Thoracic aorta (tissue), 2 donors: Measurements from ENCODE around the gene TEDC1. TPM values are rescaled to one million over a fixed set of nuclear protein-coding genes. Genes with fewer than 3 reads are reported as not detected.

Experiments used
- ATAC-seq: fragments of 150-250 bp; one replicate; pipeline ENCODE4 v1.8.0; 2017; ENCODE audit warnings: low read depth; ENCODE audit not compliant: insufficient number of reproducible peaks, low FRiP score
- DNase-seq: peaks from one replicate; pipeline ENCODE4 v3.0.0-alpha.2; 2020; ENCODE audit warnings: low spot score
- H3K27ac ChIP-seq, 2 donors: fragments of 200-600 bp; sonication (generic); 1 replicate in 1 of 2; 2 replicates in 1 of 2; pipeline ENCODE4 v1.5.1; 2016; ENCODE audit warnings: mild to moderate bottlenecking in 2 of 2, moderate library complexity in 2 of 2
- H3K27me3 ChIP-seq: fragments of 200-600 bp; sonication (generic); replicated peaks from 2 replicates; pipeline ENCODE4 v1.6.0; 2016; ENCODE audit warnings: mild to moderate bottlenecking; ENCODE audit not compliant: insufficient read depth
- H3K36me3 ChIP-seq: fragments of 200-600 bp; sonication (generic); one replicate; pipeline ENCODE4 v1.5.1; 2016
- H3K4me1 ChIP-seq, 2 donors: fragments of 200-600 bp; sonication (generic); 1 replicate in 1 of 2; 2 replicates in 1 of 2; pipeline versions ENCODE4 v1.5.1 to v1.6.0; 2016; ENCODE audit warnings: low read depth in 2 of 2, mild to moderate bottlenecking in 1 of 2; ENCODE audit not compliant: control insufficient read depth in 1 of 2
- H3K4me3 ChIP-seq: fragments of 200-600 bp; sonication (generic); 2 replicates; pipeline ENCODE4 v1.5.1; 2016; ENCODE audit warnings: mild to moderate bottlenecking
- H3K9me3 ChIP-seq: fragments of 200-600 bp; sonication (generic); 2 replicates; pipeline ENCODE4 v1.5.1; 2016
- total RNA-seq, 2 donors: library from RNA; depleted of rRNA; stranded (reverse); fragments of >200 nt; gene quantifications; one replicate each; pipeline versions ENCODE4 v1.1.0 to v1.2.3, GENCODE V29; 2016
- TF ChIP-seq, protein P1 (sequence below): fragments of 200-600 bp; sonication (generic); IDR thresholded peaks from one replicate; pipeline ENCODE4 v1.5.1; 2019; ENCODE audit warnings: antibody characterized with exemption

The TEDC1 gene
- total RNA-seq, 2 donors from 2014 or later, result 7.8 to 42.1 TPM

GRCh38 chr14:105519946-105520698 is 29.1 kb downstream of the TEDC1 start:
- Histone ChIP-seq H3K36me3 (no peaks in the 10 kb centered on the region), H3K4me1 (no peaks in the 10 kb centered on the region), H3K27me3 (no peaks in the 10 kb centered on the region), H3K4me3 (no peak overlapping the region), H3K27ac (no peak overlapping the region), H3K9me3 (no peaks in the 10 kb centered on the region)
- TF ChIP-seq, protein P1, sequence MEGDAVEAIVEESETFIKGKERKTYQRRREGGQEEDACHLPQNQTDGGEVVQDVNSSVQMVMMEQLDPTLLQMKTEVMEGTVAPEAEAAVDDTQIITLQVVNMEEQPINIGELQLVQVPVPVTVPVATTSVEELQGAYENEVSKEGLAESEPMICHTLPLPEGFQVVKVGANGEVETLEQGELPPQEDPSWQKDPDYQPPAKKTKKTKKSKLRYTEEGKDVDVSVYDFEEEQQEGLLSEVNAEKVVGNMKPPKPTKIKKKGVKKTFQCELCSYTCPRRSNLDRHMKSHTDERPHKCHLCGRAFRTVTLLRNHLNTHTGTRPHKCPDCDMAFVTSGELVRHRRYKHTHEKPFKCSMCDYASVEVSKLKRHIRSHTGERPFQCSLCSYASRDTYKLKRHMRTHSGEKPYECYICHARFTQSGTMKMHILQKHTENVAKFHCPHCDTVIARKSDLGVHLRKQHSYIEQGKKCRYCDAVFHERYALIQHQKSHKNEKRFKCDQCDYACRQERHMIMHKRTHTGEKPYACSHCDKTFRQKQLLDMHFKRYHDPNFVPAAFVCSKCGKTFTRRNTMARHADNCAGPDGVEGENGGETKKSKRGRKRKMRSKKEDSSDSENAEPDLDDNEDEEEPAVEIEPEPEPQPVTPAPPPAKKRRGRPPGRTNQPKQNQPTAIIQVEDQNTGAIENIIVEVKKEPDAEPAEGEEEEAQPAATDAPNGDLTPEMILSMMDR, result no peak
- ATAC-seq (no peak), DNase-seq (no peak)

DNA sequence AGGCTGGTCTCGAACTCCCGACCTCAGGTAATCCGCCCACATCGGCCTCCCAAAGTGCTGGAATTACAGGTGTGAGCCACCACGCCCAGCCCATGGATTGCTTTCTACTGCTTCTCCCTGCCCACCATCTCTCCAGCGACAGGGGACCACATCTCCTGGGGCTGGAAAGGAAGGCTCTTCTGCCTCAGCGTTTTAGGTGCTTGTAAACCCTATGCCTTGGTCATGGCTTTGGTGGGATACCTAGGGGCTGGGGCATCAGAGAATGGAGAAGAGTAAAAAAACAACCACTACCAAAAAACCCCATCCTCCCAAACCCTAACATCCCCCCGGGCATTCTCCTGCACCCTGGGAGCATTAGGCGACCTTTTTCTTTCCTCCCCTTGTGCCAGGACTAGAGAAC is 34.3 kb downstream of the TEDC1 start:
- TF ChIP-seq, protein P1, result no peak
- no peaks in the 10 kb centered on the region for H3K27me3 ChIP-seq
- DNase-seq, result no peak
- no peak overlapping the region for H3K4me3 ChIP-seq
- H3K27ac ChIP-seq, result peak overlapping the region; percentile 38 to 47
- no peaks in the 10 kb centered on the region for H3K9me3 ChIP-seq
- peaks cover 23 to 25% of the 10 kb centered on the region in 2 donors for H3K4me1 ChIP-seq
- H3K36me3 ChIP-seq, result no peaks in the 10 kb centered on the region
- no peak for ATAC-seq

GRCh38 chr14:105525861-105526775 is 35.1 kb downstream of the TEDC1 start, which contains the start of gene TMEM121:
TMEM121 (plus strand) TSS chr14:105526583; CDS start chr14:105528835, 2,252 bp downstream.
- Histone ChIP-seq H3K4me1 (peaks cover 23 to 25% of the 10 kb centered on the region in 2 donors), H3K4me3 (peak within 1 kb of the TSS; percentile 78), H3K9me3 (no peaks in the 10 kb centered on the region), H3K27ac (peak within 1 kb of the TSS; percentile 38 to 47), H3K36me3 (no peaks in the 10 kb centered on the region), H3K27me3 (no peaks in the 10 kb centered on the region)
- TF ChIP-seq, protein P1, result no peak
- ATAC-seq (no peak), DNase-seq (no peak)

GRCh38 chr14:105526776-105527380 is 35.8 kb downstream of the TEDC1 start:
- no peak overlapping the region for H3K27ac ChIP-seq
- H3K4me3 ChIP-seq, result peak overlapping the region; percentile 78
- H3K4me1 ChIP-seq, result peaks cover 23 to 25% of the 10 kb centered on the region in 2 donors
- no peaks in the 10 kb centered on the region for H3K9me3 ChIP-seq
- TF ChIP-seq, protein P1, result no peak
- H3K36me3 ChIP-seq, result no peaks in the 10 kb centered on the region
- DNase-seq (no peak), ATAC-seq (no peak)
- no peaks in the 10 kb centered on the region for H3K27me3 ChIP-seq

DNA sequence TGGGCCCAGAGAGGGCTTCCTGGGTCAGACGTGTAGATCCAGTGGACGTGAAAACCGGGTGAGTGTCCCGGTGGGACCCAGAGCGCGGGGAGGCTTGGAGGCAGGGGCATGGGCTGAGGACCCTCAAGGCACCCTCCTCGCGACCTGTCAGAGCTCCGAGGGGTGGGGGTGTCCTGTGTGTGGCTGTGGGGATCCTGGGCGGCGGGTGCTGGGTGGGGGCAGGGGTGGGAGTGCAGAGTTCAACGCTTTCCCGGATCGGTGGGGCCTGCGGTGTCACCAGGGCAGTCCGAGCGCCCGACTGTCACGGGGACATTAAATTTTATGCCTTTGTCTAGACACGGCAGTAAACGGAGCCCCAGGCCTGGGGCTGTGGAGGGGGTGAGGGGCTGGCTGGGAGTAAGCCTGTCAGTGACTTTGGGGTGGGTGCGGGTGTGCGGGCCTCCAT is 36.4 kb downstream of the TEDC1 start:
- peaks cover 23 to 25% of the 10 kb centered on the region in 2 donors for H3K4me1 ChIP-seq
- H3K27ac ChIP-seq, result no peak overlapping the region
- ATAC-seq, result no peak

More for the DNA sequence above, 36.4 kb downstream of the TEDC1 start:
- peak overlapping the region; percentile 78 for H3K4me3 ChIP-seq
- H3K9me3 ChIP-seq, result no peaks in the 10 kb centered on the region
- no peak for DNase-seq
- TF ChIP-seq, protein P1, result no peak
- no peaks in the 10 kb centered on the region for H3K27me3 ChIP-seq
- H3K36me3 ChIP-seq, result no peaks in the 10 kb centered on the region
